Measurements from ENCODE around the gene GSK3B.

GSK3B gene

GRCh38 chr3:119880966-119881365 lies 213.3 kb downstream of the GSK3B start:
- DNase-seq (ENCODE audit: low read depth in 2 of 2), result no peak

- DNase-seq (ENCODE audit: low read depth in 2 of 2), result no peak
These were observed 220.6 kb downstream of the GSK3B start for GRCh38 chr3:119873646-119874045.

DNA sequence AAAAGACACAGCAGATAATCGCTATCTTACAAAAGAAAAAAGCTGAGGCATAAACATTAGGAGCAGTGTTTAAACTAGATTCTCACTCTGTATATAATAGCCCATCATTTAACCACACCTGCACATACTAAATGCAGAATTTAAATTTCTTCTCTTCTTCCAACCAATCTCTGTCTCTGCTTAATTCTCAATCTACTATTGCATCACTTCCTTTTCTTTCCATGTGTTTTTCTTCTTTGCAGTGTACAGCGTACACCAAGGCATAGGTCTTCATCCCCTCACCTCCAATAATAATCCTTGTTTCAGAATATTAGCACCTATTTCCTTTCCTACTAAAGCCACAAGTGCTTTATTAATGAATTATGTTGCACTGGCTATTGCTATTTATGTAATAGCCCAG lies 221.5 kb downstream of the GSK3B start:
- no peak for DNase-seq (ENCODE audit: low read depth in 2 of 2)

GRCh38 chr3:119871571-119871970 lies 222.7 kb downstream of the GSK3B start:
- no peak for DNase-seq (ENCODE audit: low read depth in 2 of 2)

DNA sequence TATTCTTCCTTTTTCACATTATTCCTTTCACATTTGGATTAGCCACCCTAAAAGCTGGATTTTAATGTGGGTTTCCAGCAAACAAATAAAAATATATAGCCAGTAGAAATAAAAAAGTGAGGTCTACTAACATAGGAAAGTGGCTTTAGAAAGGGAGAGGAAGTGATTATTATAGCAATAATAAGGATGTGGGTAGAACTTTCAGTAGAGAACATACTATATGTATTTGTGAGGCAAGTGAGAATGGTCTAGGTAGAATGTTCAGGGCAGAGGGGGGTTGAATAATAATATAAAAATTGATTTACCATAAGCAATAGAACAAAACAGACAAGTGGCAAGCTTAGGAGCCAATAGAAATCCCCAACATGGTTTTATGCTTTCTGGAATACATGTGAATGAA lies 223.7 kb downstream of the GSK3B start:
- no peak for DNase-seq (ENCODE audit: low read depth in 2 of 2)

- no peak for DNase-seq (ENCODE audit: low read depth in 2 of 2)
These were observed 229.8 kb downstream of the GSK3B start for GRCh38 chr3:119864476-119864875.

GRCh38 chr3:119862616-119863015 lies 231.6 kb downstream of the GSK3B start:
- DNase-seq (ENCODE audit: low read depth in 2 of 2), result no peak

GRCh38 chr3:119861681-119862080 lies 232.6 kb downstream of the GSK3B start:
- no peak for DNase-seq (ENCODE audit: low read depth in 2 of 2)

DNA sequence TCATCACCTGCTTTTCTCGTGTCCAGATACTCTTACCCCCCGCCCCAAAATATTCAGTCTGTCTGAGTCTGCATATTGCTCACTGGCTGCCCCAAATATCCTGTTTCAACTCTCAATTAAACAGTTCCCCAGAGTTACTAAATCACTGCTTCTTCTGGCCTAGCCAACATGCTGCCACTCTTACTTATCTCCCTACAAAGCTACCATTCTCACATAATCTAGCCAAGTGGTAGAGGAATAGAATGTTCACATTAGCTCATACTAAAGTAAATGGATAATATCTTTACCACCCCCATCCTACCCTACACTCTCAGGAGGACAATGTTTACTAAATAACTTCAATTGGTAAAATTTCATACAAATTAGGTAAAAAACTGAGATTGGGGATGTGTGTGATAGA lies 234.5 kb downstream of the GSK3B start:
- DNase-seq (ENCODE audit: low read depth in 2 of 2), result no peak

- DNase-seq (ENCODE audit: low read depth in 2 of 2), result no peak
These were observed 235.3 kb downstream of the GSK3B start for GRCh38 chr3:119858957-119859356.

- no peak for DNase-seq (ENCODE audit: low read depth in 2 of 2)
These were observed 237.6 kb downstream of the GSK3B start for GRCh38 chr3:119856695-119857094.

GRCh38 chr3:119849126-119849525 lies 245.1 kb downstream of the GSK3B start:
- no peak for DNase-seq (ENCODE audit: low read depth in 2 of 2)

GRCh38 chr3:119841808-119842471 lies 252.3 kb downstream of the GSK3B start:
- no peak for DNase-seq (ENCODE audit: low read depth in 2 of 2)

DNA sequence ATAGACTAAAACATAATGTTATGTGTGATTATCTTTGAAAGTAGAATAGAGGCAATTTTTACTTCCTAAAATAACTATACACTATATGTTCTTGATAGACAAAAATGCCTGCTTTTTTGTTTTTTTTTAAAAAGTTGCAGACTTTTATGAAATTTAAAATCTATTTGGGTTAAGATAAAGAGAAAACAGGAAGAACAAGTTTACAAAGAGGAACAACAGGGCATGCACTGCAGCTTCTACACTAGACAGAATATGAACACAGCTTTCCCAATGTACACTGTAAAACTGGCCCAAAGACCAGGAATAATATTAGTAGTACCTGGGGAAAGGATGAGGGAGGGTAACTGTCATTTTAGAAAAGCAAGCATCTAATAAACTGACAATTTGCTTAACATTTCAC lies 258.7 kb downstream of the GSK3B start:
- DNase-seq (ENCODE audit: low read depth in 2 of 2), result no peak

- no peak for DNase-seq (ENCODE audit: low read depth in 2 of 2)
These were observed 259.4 kb downstream of the GSK3B start for GRCh38 chr3:119834754-119835370.

GRCh38 chr3:119831941-119832371 lies 262.3 kb downstream of the GSK3B start:
- DNase-seq (ENCODE audit: low read depth in 2 of 2), result no peak

DNA sequence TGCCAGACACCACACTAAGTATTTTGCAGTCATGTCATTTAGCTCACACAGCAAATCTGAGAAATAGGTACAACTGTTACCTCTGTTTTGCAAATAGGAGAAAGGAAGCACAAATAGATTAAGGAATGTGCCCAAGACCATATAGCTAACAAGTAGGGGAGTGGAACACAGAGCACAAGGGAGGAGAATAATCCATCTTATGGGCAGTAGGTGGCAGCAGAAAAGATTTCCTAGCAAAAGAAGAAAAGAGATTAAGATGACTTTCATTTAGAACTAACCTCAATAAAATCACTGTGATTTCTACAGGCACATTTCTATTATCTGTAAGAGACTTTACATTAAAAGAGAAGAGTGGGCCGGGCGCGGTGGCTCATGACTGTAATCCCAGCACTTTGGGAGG lies 263.2 kb downstream of the GSK3B start:
- no peak for DNase-seq (ENCODE audit: low read depth in 2 of 2)

GRCh38 chr3:119829420-119829819 lies 264.8 kb downstream of the GSK3B start:
- no peak for DNase-seq (ENCODE audit: low read depth in 2 of 2)

GRCh38 chr3:119826711-119827608 lies 267.3 kb downstream of the GSK3B start:
- no peak for DNase-seq (ENCODE audit: low read depth in 2 of 2)

DNA sequence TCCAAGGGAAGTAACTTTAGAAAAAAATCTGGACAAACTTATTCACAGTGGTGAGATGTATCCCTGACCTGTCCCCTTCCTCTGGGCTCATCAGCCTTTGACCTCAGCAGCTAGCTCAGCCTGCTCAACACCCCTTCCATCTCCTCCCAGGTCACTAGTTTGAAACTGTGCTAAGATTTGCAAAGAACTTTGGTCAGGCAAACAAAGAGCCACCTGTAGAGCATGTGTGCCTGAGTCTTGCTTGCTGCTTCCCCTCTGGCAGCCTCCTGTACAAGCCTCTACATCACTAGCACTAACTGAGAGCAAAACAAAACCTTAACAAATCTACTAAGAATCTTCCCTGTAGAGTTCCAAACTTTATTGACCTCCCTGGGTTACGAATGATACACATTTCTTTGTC lies 268.4 kb downstream of the GSK3B start:
- DNase-seq (ENCODE audit: low read depth in 2 of 2), result no peak

DNA sequence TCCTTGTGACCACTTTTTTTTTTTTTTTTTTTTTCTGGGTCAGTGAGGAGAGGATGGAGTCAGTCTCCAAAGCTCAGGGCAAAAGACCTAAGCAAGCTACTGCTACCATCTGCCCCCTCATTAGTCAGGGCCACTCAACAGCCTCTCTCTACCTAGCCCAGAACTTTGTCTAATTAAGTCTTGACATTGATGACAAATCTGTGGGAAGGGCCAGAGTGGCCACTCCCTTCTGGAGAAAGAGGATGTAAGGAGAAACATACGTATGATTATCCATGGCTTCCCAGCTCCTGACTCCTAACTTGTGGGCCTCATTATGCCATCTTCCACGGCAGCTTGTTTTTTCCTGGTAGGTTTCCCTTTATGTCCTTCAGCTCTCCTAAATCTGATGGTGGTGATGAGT lies 274.4 kb downstream of the GSK3B start:
- no peak for DNase-seq (ENCODE audit: low read depth in 2 of 2)

DNA sequence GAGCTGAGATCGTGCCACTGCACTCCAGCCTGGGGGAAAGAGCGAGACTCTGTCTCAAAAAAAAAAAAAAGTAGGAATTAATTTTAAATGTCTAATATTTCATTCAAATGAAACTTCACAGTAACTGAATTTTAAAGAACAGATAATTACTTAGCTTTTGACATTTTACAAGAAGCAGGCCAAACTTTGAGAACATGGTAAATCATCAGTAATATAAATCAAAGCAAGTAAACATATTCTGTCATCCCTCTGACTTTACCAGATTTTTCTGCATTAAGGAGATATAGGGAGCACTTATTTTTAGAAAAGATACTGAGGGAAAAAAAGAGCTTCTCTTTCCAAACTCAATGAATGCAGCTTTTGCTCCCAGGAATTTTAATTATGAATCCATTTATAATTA lies 275.3 kb downstream of the GSK3B start:
- DNase-seq (ENCODE audit: low read depth in 2 of 2), result no peak
